ENCODE data around the gene RAB11FIP2.

Gene RAB11FIP2

GRCh38 chr10:117968354-117969182 lies 78.2 kb downstream of the RAB11FIP2 start:
- Histone ChIP-seq H3K9me3 (no peaks in the 10 kb centered on the region), H3K36me3 (no peaks in the 10 kb centered on the region), H3K27ac (no peak overlapping the region), H4K20me1 (no peaks in the 10 kb centered on the region), H3K4me1 (peaks cover 6% of the 10 kb centered on the region), H3K27me3 (no peaks in the 10 kb centered on the region), H3K9ac (no peak overlapping the region), H3K4me3 (no peak overlapping the region), H3K4me2 (no peak overlapping the region)
- no peak for TF ChIP-seq Cebpa-rat (IDR thresholded peaks at IDR 0.05)

GRCh38 chr10:117967149-117967650 lies 79.5 kb downstream of the RAB11FIP2 start:
- Histone ChIP-seq H3K4me1 (no peaks in the 10 kb centered on the region), H3K27ac (no peak overlapping the region), H3K9ac (no peak overlapping the region), H4K20me1 (no peaks in the 10 kb centered on the region), H3K4me3 (no peak overlapping the region), H3K36me3 (no peaks in the 10 kb centered on the region), H3K27me3 (no peaks in the 10 kb centered on the region), H3K4me2 (no peak overlapping the region), H3K9me3 (no peaks in the 10 kb centered on the region)
- no peak for TF ChIP-seq Cebpa-rat (IDR thresholded peaks at IDR 0.05)

GRCh38 chr10:117965984-117966383 lies 80.8 kb downstream of the RAB11FIP2 start:
- no peaks in the 10 kb centered on the region for H3K27me3 ChIP-seq
- H3K4me1 ChIP-seq, result no peaks in the 10 kb centered on the region
- no peak overlapping the region for H3K9ac ChIP-seq
- H3K4me2 ChIP-seq, result no peak overlapping the region
- H3K27ac ChIP-seq, result no peak overlapping the region
- H3K9me3 ChIP-seq, result no peaks in the 10 kb centered on the region
- H3K4me3 ChIP-seq, result no peak overlapping the region
- TF ChIP-seq Cebpa-rat (IDR thresholded peaks at IDR 0.05), result no peak
- no peaks in the 10 kb centered on the region for H4K20me1 ChIP-seq
- no peaks in the 10 kb centered on the region for H3K36me3 ChIP-seq

GRCh38 chr10:117964536-117964935 lies 82.2 kb downstream of the RAB11FIP2 start:
- H3K9ac ChIP-seq, result no peak overlapping the region
- no peak overlapping the region for H3K4me3 ChIP-seq
- H4K20me1 ChIP-seq, result no peaks in the 10 kb centered on the region
- H3K27me3 ChIP-seq, result no peaks in the 10 kb centered on the region
- H3K9me3 ChIP-seq, result no peaks in the 10 kb centered on the region
- H3K4me1 ChIP-seq, result no peaks in the 10 kb centered on the region
- H3K27ac ChIP-seq, result no peak overlapping the region
- no peaks in the 10 kb centered on the region for H3K36me3 ChIP-seq
- H3K4me2 ChIP-seq, result no peak overlapping the region
- TF ChIP-seq Cebpa-rat (IDR thresholded peaks at IDR 0.05), result no peak

GRCh38 chr10:117960345-117960935 lies 86.3 kb downstream of the RAB11FIP2 start:
- H3K9me3 ChIP-seq, result no peaks in the 10 kb centered on the region
- no peaks in the 10 kb centered on the region for H4K20me1 ChIP-seq

GRCh38 chr10:117956972-117957371 lies 89.8 kb downstream of the RAB11FIP2 start:
- H3K27ac ChIP-seq, result no peak overlapping the region
- H3K4me1 ChIP-seq, result peaks cover 5% of the 10 kb centered on the region
- H3K4me2 ChIP-seq, result no peak overlapping the region
- H4K20me1 ChIP-seq, result no peaks in the 10 kb centered on the region
- TF ChIP-seq Cebpa-rat (IDR thresholded peaks at IDR 0.05), result no peak
- H3K9me3 ChIP-seq, result no peaks in the 10 kb centered on the region
- H3K9ac ChIP-seq, result no peak overlapping the region
- no peak overlapping the region for H3K4me3 ChIP-seq
- no peaks in the 10 kb centered on the region for H3K36me3 ChIP-seq
- H3K27me3 ChIP-seq, result no peaks in the 10 kb centered on the region

More at GRCh38 chr10:117960345-117960935, 86.3 kb downstream of the RAB11FIP2 start:
- Histone ChIP-seq H3K4me3 (no peak overlapping the region), H3K27me3 (no peaks in the 10 kb centered on the region), H3K27ac (no peak overlapping the region), H3K4me1 (no peaks in the 10 kb centered on the region), H3K36me3 (no peaks in the 10 kb centered on the region), H3K9ac (no peak overlapping the region), H3K4me2 (no peak overlapping the region)
- TF ChIP-seq Cebpa-rat (IDR thresholded peaks at IDR 0.05), result no peak

GRCh38 chr10:117955176-117955575 lies 91.6 kb downstream of the RAB11FIP2 start:
- Histone ChIP-seq H3K27me3 (no peaks in the 10 kb centered on the region), H3K4me2 (no peak overlapping the region), H3K36me3 (no peaks in the 10 kb centered on the region), H3K9ac (no peak overlapping the region), H3K4me1 (peaks cover 12% of the 10 kb centered on the region), H3K4me3 (no peak overlapping the region), H4K20me1 (no peaks in the 10 kb centered on the region), H3K27ac (no peak overlapping the region), H3K9me3 (no peaks in the 10 kb centered on the region)
- TF ChIP-seq Cebpa-rat (IDR thresholded peaks at IDR 0.05), result no peak

Measured in BLaER1 (cell line).